Tibial artery (tissue), 4 donors: Measurements from ENCODE around the gene AQP9.

Experiments
- DNase-seq, 2 donors: peaks; one replicate each; pipeline ENCODE4 v3.0.0-alpha.2; 2019
- H3K27ac ChIP-seq, 2 donors: fragments of 200-600 bp; sonication (generic) in 1 of 2; 1 replicate in 1 of 2; 2 replicates in 1 of 2; pipeline ENCODE4 v1.5.1; 2018 to 2019; ENCODE audit warnings: mild to moderate bottlenecking in 1 of 2
- H3K27me3 ChIP-seq, 2 donors: fragments of 200-600 bp; sonication (generic) in 1 of 2; one replicate each; pipeline versions ENCODE4 v1.5.1 to v1.6.0; 2016 to 2019
- H3K36me3 ChIP-seq, 3 donors: fragments of 200-600 bp; sonication (generic) in 2 of 3; one replicate each; pipeline ENCODE4 v1.5.1; 2016 to 2019; ENCODE audit warnings: mild to moderate bottlenecking in 2 of 3
- H3K4me1 ChIP-seq, 4 donors: fragments of 200-600 bp; sonication (generic) in 2 of 4; 1 replicate in 3 of 4; 2 replicates in 1 of 4; pipeline ENCODE4 v1.5.1; 2016 to 2019
- H3K4me3 ChIP-seq, 2 donors: fragments of 200-600 bp; sonication (generic) in 1 of 2; 1 replicate in 1 of 2; 2 replicates in 1 of 2; pipeline ENCODE4 v1.5.1; 2018 to 2019; ENCODE audit warnings: mild to moderate bottlenecking in 2 of 2
- H3K9me3 ChIP-seq, 3 donors: fragments of 200-600 bp; sonication (generic) in 1 of 3; one replicate each; pipeline ENCODE4 v1.5.1; 2016 to 2019
- intact Hi-C: fragments of 100-400 bp; cut with DNase I; formaldehyde crosslinking; loops from one replicate; pipeline ENCODE4 v1.15.0; 2023; ENCODE audit warnings: low total_unique reads
- TF ChIP-seq, protein P1 (sequence below), 2 experiments: fragments of 200-600 bp in 1 of 2; fragments of 450-650 bp in 1 of 2; IDR thresholded peaks; one replicate each; pipeline ENCODE4 v1.5.1; 2017 to 2019; ENCODE audit warnings: antibody characterized with exemption in 2 of 2, mild to moderate bottlenecking in 1 of 2, moderate library complexity in 1 of 2

AQP9 gene

DNA sequence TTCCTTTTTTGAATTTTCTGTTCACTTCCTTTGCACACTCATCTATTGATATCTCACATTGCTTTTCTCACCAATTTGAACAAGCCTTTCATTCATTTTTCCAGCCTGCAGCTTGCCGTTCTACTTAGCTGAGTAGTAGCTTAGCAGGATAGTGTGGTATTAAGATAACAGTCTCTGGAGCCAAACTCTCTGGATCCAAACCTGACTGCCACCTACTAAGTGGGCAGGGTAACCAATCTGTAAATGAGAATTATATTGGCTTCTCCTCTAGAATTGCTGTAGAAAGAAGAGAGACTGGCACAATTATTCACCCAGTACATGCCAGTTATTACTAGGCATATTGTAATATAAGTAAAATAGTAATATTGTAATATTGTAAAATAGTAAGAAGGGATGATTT is 40.5 kb downstream of the AQP9 start:
- intact Hi-C loops, result no loop called here
- H3K36me3 ChIP-seq, result no peaks in the 10 kb centered on the region

DNA sequence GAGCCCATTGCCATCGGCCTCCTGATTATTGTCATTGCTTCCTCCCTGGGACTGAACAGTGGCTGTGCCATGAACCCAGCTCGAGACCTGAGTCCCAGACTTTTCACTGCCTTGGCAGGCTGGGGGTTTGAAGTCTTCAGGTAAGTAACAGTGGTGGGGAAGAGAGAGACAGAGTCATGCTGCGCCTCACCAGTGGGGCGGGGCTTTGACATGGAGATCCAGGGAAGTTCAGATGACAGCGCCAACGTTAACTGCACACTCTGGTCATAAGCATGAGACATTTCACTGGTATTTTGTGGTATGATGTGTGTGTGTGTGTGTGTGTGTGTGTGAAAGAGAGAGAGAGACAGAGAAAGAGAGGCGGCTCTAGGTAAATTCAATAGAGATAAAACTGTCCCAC is 41.0 kb downstream of the AQP9 start:
- H3K27ac ChIP-seq, result no peak overlapping the region
- peaks cover 0 to 10% of the 10 kb centered on the region in 2 donors for H3K27me3 ChIP-seq
- intact Hi-C loops, result no loop called here
- no peaks in the 10 kb centered on the region for H3K36me3 ChIP-seq
- H3K4me1 ChIP-seq, result no peaks in the 10 kb centered on the region
- DNase-seq, result no peak
- H3K4me3 ChIP-seq, result no peak overlapping the region
- no peaks in the 10 kb centered on the region for H3K9me3 ChIP-seq
- TF ChIP-seq, protein P1, sequence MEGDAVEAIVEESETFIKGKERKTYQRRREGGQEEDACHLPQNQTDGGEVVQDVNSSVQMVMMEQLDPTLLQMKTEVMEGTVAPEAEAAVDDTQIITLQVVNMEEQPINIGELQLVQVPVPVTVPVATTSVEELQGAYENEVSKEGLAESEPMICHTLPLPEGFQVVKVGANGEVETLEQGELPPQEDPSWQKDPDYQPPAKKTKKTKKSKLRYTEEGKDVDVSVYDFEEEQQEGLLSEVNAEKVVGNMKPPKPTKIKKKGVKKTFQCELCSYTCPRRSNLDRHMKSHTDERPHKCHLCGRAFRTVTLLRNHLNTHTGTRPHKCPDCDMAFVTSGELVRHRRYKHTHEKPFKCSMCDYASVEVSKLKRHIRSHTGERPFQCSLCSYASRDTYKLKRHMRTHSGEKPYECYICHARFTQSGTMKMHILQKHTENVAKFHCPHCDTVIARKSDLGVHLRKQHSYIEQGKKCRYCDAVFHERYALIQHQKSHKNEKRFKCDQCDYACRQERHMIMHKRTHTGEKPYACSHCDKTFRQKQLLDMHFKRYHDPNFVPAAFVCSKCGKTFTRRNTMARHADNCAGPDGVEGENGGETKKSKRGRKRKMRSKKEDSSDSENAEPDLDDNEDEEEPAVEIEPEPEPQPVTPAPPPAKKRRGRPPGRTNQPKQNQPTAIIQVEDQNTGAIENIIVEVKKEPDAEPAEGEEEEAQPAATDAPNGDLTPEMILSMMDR (IDR thresholded peaks at IDR 0.05), result no peak

More for the DNA sequence above, 40.5 kb downstream of the AQP9 start:
- no peak overlapping the region for H3K27ac ChIP-seq
- TF ChIP-seq, protein P1 (IDR thresholded peaks at IDR 0.05), result no peak
- no peaks in the 10 kb centered on the region for H3K9me3 ChIP-seq
- peaks cover 0 to 10% of the 10 kb centered on the region in 2 donors for H3K27me3 ChIP-seq
- no peak overlapping the region for H3K4me3 ChIP-seq
- no peaks in the 10 kb centered on the region for H3K4me1 ChIP-seq
- DNase-seq, result no peak

DNA sequence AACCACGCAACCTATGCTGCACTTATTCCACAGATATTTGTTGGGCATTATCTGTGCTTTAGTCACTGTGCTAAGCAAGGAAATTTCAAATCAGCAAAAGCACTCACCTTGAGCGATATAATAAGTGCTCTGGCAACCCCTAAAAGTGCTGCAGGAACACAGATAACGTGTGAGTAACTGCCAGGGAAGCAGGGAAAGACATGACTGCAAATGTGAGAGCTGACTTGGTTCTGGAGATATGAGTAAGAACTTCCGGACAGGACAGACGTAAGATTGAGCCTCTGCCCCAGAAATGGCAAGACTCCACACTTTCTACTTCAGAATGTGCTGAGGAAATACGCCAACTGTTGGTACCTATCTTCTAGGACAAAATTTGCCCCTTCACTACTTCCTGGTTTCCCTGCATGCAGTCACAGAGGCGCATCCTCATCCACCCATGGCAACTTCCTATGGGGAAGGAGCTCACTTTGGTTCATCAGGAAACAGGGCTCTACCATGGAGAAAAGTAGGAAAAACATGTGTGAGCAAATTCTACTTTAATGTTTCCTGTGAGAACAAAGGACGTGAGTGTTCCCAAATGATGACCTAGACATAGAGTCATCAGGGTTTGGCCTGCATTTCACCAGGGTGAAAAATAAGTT is 41.7 kb downstream of the AQP9 start:
- H3K4me1 ChIP-seq, result no peaks in the 10 kb centered on the region
- TF ChIP-seq, protein P1 (IDR thresholded peaks at IDR 0.05), result no peak
- H3K9me3 ChIP-seq, result no peaks in the 10 kb centered on the region
- intact Hi-C loops, result no loop called here
- no peak overlapping the region for H3K4me3 ChIP-seq
- peaks cover 0 to 10% of the 10 kb centered on the region in 2 donors for H3K27me3 ChIP-seq
- no peak for DNase-seq
- no peak overlapping the region for H3K27ac ChIP-seq
- H3K36me3 ChIP-seq, result no peaks in the 10 kb centered on the region

DNA sequence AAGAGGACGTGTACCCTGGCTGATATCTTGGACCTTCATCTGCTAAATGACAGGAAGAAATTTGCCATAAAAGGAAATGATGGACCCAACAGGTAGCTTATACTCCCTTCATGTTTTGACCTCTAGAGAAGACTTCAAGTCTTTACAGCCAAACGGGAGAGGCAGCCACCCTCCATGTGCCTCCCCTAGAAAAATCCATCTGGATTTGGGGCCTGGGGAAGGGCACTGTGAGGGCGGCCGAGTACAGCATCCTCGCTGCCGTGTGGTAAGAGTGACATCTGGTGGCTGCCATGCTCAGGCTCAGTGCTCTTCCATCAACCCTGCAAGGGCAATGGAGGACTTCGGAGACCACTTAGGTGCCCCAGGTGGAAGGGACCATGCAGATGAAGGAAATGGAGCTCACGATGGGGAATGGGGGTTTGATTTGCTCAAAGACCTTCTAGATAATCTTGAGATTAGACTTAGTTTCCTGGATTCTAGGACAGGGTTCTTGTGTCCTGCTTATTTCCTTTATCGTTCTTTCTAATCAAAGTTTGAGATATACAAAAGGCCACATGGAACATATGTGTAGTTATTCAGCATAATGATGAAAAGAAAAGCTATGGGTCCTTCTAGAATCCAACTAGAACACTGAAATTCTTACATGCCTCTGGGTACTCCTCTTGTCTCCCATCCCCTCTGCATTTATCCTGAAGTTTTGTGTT is 44.4 kb downstream of the AQP9 start:
- DNase-seq, result no peak
- no peak overlapping the region for H3K4me3 ChIP-seq
- intact Hi-C loops, result no loop called here
- TF ChIP-seq, protein P1 (IDR thresholded peaks at IDR 0.05), result peak; percentile 40 to 43
- H3K27me3 ChIP-seq, result peaks cover 0 to 14% of the 10 kb centered on the region in 2 donors
- H3K4me1 ChIP-seq, result no peaks in the 10 kb centered on the region
- no peaks in the 10 kb centered on the region for H3K9me3 ChIP-seq
- H3K27ac ChIP-seq, result no peak overlapping the region
- H3K36me3 ChIP-seq, result no peaks in the 10 kb centered on the region

DNA sequence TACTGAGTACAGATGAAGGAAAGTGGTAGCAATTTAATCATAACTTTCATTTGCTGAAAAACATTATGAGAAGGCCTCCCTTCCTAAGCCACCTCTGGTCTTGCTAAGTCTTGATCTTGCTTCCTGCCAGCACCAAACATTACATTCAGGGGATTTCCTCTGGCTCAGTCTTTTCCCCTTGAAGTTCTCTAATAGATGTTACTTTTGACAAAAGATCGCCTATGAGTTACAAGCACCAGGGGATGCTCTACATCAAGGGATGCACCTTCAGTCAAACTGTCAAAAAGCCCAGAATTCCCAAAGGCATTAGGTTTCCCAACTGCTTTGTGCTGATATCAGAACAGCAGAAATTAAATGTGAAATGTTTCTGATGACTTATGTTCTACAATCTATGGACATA is 47.3 kb downstream of the AQP9 start:
- Histone ChIP-seq H3K36me3 (no peaks in the 10 kb centered on the region), H3K4me1 (no peaks in the 10 kb centered on the region), H3K9me3 (no peaks in the 10 kb centered on the region), H3K27ac (no peak overlapping the region), H3K27me3 (peaks cover 0 to 25% of the 10 kb centered on the region in 2 donors), H3K4me3 (no peak overlapping the region)
- no peak for DNase-seq
- intact Hi-C loops, result no loop called here
- TF ChIP-seq, protein P1 (IDR thresholded peaks at IDR 0.05), result no peak
